ENCODE measurements around the gene SORL1.

SORL1 gene

GRCh38 chr11:121661880-121662486, 209.9 kb downstream of the SORL1 start:
- Histone ChIP-seq H3K27me3 (ENCODE audit: control insufficient read depth in 1 of 2, insufficient read depth in 2 of 2, low read length in 2 of 2) (no peaks in the 10 kb centered on the region), H3K4me3 (ENCODE audit: low read length in 2 of 2) (no peak overlapping the region), H3K27ac (ENCODE audit: low read length) (no peak overlapping the region), H3K9ac (ENCODE audit: low read length in 2 of 2) (no peak overlapping the region), H3K9me3 (ENCODE audit: control insufficient read depth in 2 of 2, low read length in 2 of 2) (no peaks in the 10 kb centered on the region), H3K4me1 (ENCODE audit: control insufficient read depth, insufficient read depth, low read length) (peaks cover 7% of the 10 kb centered on the region), H3K36me3 (ENCODE audit: control insufficient read depth in 2 of 2, insufficient read depth in 2 of 2, low read length in 2 of 2) (no peaks in the 10 kb centered on the region)

GRCh38 chr11:121664144-121664543, 212.0 kb downstream of the SORL1 start:
- Histone ChIP-seq H3K4me1 (ENCODE audit: control insufficient read depth, insufficient read depth, low read length) (no peaks in the 10 kb centered on the region), H3K27me3 (ENCODE audit: control insufficient read depth in 1 of 2, insufficient read depth in 2 of 2, low read length in 2 of 2) (no peaks in the 10 kb centered on the region), H3K36me3 (ENCODE audit: control insufficient read depth in 2 of 2, insufficient read depth in 2 of 2, low read length in 2 of 2) (no peaks in the 10 kb centered on the region), H3K9me3 (ENCODE audit: control insufficient read depth in 2 of 2, low read length in 2 of 2) (no peaks in the 10 kb centered on the region), H3K27ac (ENCODE audit: low read length) (no peak overlapping the region), H3K9ac (ENCODE audit: low read length in 2 of 2) (no peak overlapping the region), H3K4me3 (ENCODE audit: low read length in 2 of 2) (no peak overlapping the region)

- no peaks in the 10 kb centered on the region for H3K27me3 ChIP-seq (ENCODE audit: control insufficient read depth in 1 of 2, insufficient read depth in 2 of 2, low read length in 2 of 2)
- H3K4me3 ChIP-seq (ENCODE audit: low read length in 2 of 2), result no peak overlapping the region
- no peaks in the 10 kb centered on the region for H3K9me3 ChIP-seq (ENCODE audit: control insufficient read depth in 2 of 2, low read length in 2 of 2)
- H3K4me1 ChIP-seq (ENCODE audit: control insufficient read depth, insufficient read depth, low read length), result peaks cover 4% of the 10 kb centered on the region
- H3K36me3 ChIP-seq (ENCODE audit: control insufficient read depth in 2 of 2, insufficient read depth in 2 of 2, low read length in 2 of 2), result no peaks in the 10 kb centered on the region
- H3K9ac ChIP-seq (ENCODE audit: low read length in 2 of 2), result no peak overlapping the region
- H3K27ac ChIP-seq (ENCODE audit: low read length), result no peak overlapping the region
These were observed 213.2 kb downstream of the SORL1 start for GRCh38 chr11:121665206-121665838.

- peaks cover 27% of the 10 kb centered on the region for H3K4me1 ChIP-seq (ENCODE audit: control insufficient read depth, insufficient read depth, low read length)
- H3K27me3 ChIP-seq (ENCODE audit: control insufficient read depth in 1 of 2, insufficient read depth in 2 of 2, low read length in 2 of 2), result no peaks in the 10 kb centered on the region
- no peaks in the 10 kb centered on the region for H3K36me3 ChIP-seq (ENCODE audit: control insufficient read depth in 2 of 2, insufficient read depth in 2 of 2, low read length in 2 of 2)
- no peak overlapping the region for H3K27ac ChIP-seq (ENCODE audit: low read length)
- H3K9ac ChIP-seq (ENCODE audit: low read length in 2 of 2), result no peak overlapping the region
- no peak overlapping the region for H3K4me3 ChIP-seq (ENCODE audit: low read length in 2 of 2)
- H3K9me3 ChIP-seq (ENCODE audit: control insufficient read depth in 2 of 2, low read length in 2 of 2), result no peaks in the 10 kb centered on the region
These were observed 215.7 kb downstream of the SORL1 start for GRCh38 chr11:121667836-121668235.

- no peaks in the 10 kb centered on the region for H3K36me3 ChIP-seq (ENCODE audit: control insufficient read depth in 2 of 2, insufficient read depth in 2 of 2, low read length in 2 of 2)
- H3K27ac ChIP-seq (ENCODE audit: low read length), result no peak overlapping the region
- H3K4me1 ChIP-seq (ENCODE audit: control insufficient read depth, insufficient read depth, low read length), result peaks cover 39% of the 10 kb centered on the region
- H3K4me3 ChIP-seq (ENCODE audit: low read length in 2 of 2), result no peak overlapping the region
- no peak overlapping the region for H3K9ac ChIP-seq (ENCODE audit: low read length in 2 of 2)
- H3K9me3 ChIP-seq (ENCODE audit: control insufficient read depth in 2 of 2, low read length in 2 of 2), result no peaks in the 10 kb centered on the region
- no peaks in the 10 kb centered on the region for H3K27me3 ChIP-seq (ENCODE audit: control insufficient read depth in 1 of 2, insufficient read depth in 2 of 2, low read length in 2 of 2)
These were observed 217.3 kb downstream of the SORL1 start for GRCh38 chr11:121669422-121669821.

DNA sequence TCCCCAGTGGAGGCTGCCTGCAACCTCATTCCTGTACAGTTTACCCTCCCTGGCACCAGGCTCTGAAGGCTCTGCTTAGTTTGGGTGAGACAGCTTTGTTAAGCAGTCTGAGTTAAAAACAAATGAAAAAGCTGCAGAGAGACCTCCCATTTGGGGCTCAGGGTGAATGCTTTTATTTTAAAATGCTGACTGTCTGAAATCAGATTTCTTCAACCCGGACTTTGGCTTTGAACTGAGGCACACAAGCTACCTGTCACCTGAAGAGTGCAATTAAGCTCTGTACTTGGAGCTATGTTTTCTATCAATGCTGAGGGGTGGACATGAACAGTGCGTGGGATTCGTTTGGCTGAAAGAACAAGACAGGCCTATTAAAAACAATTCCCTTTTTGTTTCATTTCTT, 218.2 kb downstream of the SORL1 start:
- peak overlapping the region; percentile 94 for H3K27ac ChIP-seq (ENCODE audit: low read length)
- peak overlapping the region; percentile 13 to 57 for H3K9ac ChIP-seq (ENCODE audit: low read length in 2 of 2)
- H3K9me3 ChIP-seq (ENCODE audit: control insufficient read depth in 2 of 2, low read length in 2 of 2), result no peaks in the 10 kb centered on the region
- peak overlapping the region; percentile 11 to 55 for H3K4me3 ChIP-seq (ENCODE audit: low read length in 2 of 2)
- H3K27me3 ChIP-seq (ENCODE audit: control insufficient read depth in 1 of 2, insufficient read depth in 2 of 2, low read length in 2 of 2), result no peaks in the 10 kb centered on the region
- H3K4me1 ChIP-seq (ENCODE audit: control insufficient read depth, insufficient read depth, low read length), result peaks cover 39% of the 10 kb centered on the region
- no peaks in the 10 kb centered on the region for H3K36me3 ChIP-seq (ENCODE audit: control insufficient read depth in 2 of 2, insufficient read depth in 2 of 2, low read length in 2 of 2)

DNA sequence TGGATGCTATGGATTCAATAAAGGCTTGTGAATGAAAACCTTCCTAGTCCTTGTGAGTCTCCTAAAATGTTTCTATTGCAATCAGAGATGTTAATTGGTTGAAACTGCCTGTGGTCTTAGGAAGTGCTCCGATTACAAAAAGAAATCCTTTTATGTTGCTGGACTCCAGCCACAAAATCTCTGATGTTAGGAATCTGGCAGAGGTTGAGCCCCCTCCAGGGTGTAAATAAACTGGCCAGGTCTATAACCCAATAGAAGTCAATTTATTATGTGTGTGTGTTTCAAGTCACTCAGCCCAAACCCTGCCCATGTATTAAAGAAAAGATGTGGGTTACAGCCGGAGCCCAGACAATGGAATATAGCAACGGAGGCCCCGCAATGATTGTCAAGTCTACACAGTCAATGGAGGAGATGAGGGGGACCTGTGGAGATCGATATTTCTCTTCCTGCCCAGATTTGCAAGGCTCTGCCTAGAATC, 218.7 kb downstream of the SORL1 start:
- H3K27me3 ChIP-seq (ENCODE audit: control insufficient read depth in 1 of 2, insufficient read depth in 2 of 2, low read length in 2 of 2), result no peaks in the 10 kb centered on the region
- H3K4me1 ChIP-seq (ENCODE audit: control insufficient read depth, insufficient read depth, low read length), result peaks cover 39% of the 10 kb centered on the region
- no peaks in the 10 kb centered on the region for H3K9me3 ChIP-seq (ENCODE audit: control insufficient read depth in 2 of 2, low read length in 2 of 2)
- peak overlapping the region; percentile 94 for H3K27ac ChIP-seq (ENCODE audit: low read length)
- H3K4me3 ChIP-seq (ENCODE audit: low read length in 2 of 2), result peak overlapping the region; percentile 11 to 55
- H3K9ac ChIP-seq (ENCODE audit: low read length in 2 of 2), result peak overlapping the region; percentile 57 to 68
- H3K36me3 ChIP-seq (ENCODE audit: control insufficient read depth in 2 of 2, insufficient read depth in 2 of 2, low read length in 2 of 2), result no peaks in the 10 kb centered on the region

GRCh38 chr11:121671283-121672168, 219.4 kb downstream of the SORL1 start:
- no peaks in the 10 kb centered on the region for H3K27me3 ChIP-seq (ENCODE audit: control insufficient read depth in 1 of 2, insufficient read depth in 2 of 2, low read length in 2 of 2)
- H3K4me1 ChIP-seq (ENCODE audit: control insufficient read depth, insufficient read depth, low read length), result peaks cover 39% of the 10 kb centered on the region
- no peaks in the 10 kb centered on the region for H3K9me3 ChIP-seq (ENCODE audit: control insufficient read depth in 2 of 2, low read length in 2 of 2)
- no peaks in the 10 kb centered on the region for H3K36me3 ChIP-seq (ENCODE audit: control insufficient read depth in 2 of 2, insufficient read depth in 2 of 2, low read length in 2 of 2)
- peak overlapping the region; percentile 11 to 55 for H3K4me3 ChIP-seq (ENCODE audit: low read length in 2 of 2)
- peak overlapping the region; percentile 94 for H3K27ac ChIP-seq (ENCODE audit: low read length)
- peak overlapping the region; percentile 57 to 68 for H3K9ac ChIP-seq (ENCODE audit: low read length in 2 of 2)

DNA sequence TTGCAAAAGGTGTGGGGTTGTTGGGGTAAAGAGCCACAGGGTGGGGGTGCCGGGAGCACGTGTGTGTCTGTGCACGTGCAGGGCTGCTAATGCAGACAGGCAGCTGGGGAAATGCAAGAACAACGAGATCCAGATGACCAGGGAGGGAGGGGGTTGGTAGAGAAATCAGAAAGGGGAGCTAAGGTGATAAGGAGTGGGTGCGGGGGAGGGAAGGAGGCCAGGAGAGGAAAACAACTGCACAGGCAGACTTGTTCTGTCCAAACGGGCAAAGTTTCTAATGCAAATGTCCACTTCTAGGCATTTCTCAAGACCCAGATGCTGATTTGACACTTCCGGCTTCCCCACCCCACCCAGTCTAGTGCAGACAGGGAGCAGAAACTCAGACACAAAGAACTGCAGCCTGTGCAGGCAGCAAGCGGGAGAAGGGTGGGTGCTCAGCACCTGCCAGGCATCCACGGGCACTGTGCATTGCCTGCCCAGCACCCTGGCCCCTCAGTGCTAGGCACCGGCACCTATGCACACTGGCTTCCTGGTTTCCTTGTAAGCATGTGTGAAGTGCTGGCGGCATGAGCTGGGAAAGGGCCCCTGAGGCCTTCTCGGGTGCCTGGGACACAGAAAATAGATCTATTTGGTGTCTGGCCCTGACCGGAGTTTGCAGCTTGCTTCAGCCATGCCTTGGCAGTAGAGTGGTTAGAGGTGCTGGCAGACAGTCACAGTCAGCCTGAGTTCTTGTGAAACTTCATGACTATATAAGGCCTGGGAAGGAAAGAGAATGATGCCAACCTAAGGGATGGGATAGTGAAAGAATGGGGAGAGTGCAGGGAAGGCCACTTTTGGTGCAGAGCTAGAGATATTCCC, 220.7 kb downstream of the SORL1 start:
- Histone ChIP-seq H3K4me1 (ENCODE audit: control insufficient read depth, insufficient read depth, low read length) (peaks cover 39% of the 10 kb centered on the region), H3K36me3 (ENCODE audit: control insufficient read depth in 2 of 2, insufficient read depth in 2 of 2, low read length in 2 of 2) (no peaks in the 10 kb centered on the region), H3K9ac (ENCODE audit: low read length in 2 of 2) (peak overlapping the region; percentile 13 to 61), H3K4me3 (ENCODE audit: low read length in 2 of 2) (peak overlapping the region; percentile 33 to 40), H3K27me3 (ENCODE audit: control insufficient read depth in 1 of 2, insufficient read depth in 2 of 2, low read length in 2 of 2) (no peaks in the 10 kb centered on the region), H3K9me3 (ENCODE audit: control insufficient read depth in 2 of 2, low read length in 2 of 2) (no peaks in the 10 kb centered on the region), H3K27ac (ENCODE audit: low read length) (peak overlapping the region; percentile 94)
